Naive B cell (primary cell): ENCODE data around the gene CALCOCO1. TPM values are rescaled to one million over a fixed set of nuclear protein-coding genes. Genes with fewer than 3 reads are reported as not detected.
A peak's percentile ranks its signal among the peaks of the same experiment; 100 is the strongest.

Source experiments
- ATAC-seq, 2 donors: fragments of 150-1000 bp; cut with Tn5 transposase; 2 replicates each; pipeline ENCODE4 v1.10.0; 2021; ENCODE audit warnings: low read depth in 2 of 2, mild to moderate bottlenecking in 2 of 2, moderate library complexity in 2 of 2
- DNase-seq: peaks from one replicate; pipeline ENCODE4 v3.0.0; 2022
- H3K27ac Mint-ChIP-seq, 6 donors: one replicate each; pipeline ENCODE4 v1.8.0; 2020 to 2022; ENCODE audit warnings: mild to moderate bottlenecking in 6 of 6, mixed read lengths in 6 of 6, moderate library complexity in 5 of 6, inconsistent platforms in 2 of 6
- H3K27me3 Mint-ChIP-seq, 3 donors: one replicate each; pipeline ENCODE4 v1.8.0; 2021 to 2022; ENCODE audit warnings: mixed read lengths in 3 of 3, mild to moderate bottlenecking in 1 of 3
- H3K36me3 Mint-ChIP-seq, 2 donors: one replicate each; pipeline ENCODE4 v1.8.0; 2020 to 2022; ENCODE audit warnings: mixed read lengths in 2 of 2, inconsistent platforms in 1 of 2, mild to moderate bottlenecking in 1 of 2
- H3K4me1 Mint-ChIP-seq, 3 donors: one replicate each; pipeline ENCODE4 v1.8.0; 2020 to 2022; ENCODE audit warnings: mixed read lengths in 3 of 3, inconsistent platforms in 1 of 3, mild to moderate bottlenecking in 1 of 3, moderate library complexity in 1 of 3
- H3K4me3 Mint-ChIP-seq, 8 donors: one replicate each; pipeline ENCODE4 v1.8.0; 2020 to 2022; ENCODE audit warnings: mild to moderate bottlenecking in 8 of 8, mixed read lengths in 8 of 8, moderate library complexity in 8 of 8, inconsistent platforms in 2 of 8
- H3K9me3 Mint-ChIP-seq, 7 donors: one replicate each; pipeline ENCODE4 v1.8.0; 2020 to 2022; ENCODE audit warnings: mixed read lengths in 7 of 7, mild to moderate bottlenecking in 5 of 7, inconsistent platforms in 2 of 7, moderate library complexity in 1 of 7
- polyA plus RNA-seq, 6 donors: library from polyadenylated mRNA; unstranded; fragments of 300-500 nt; fragmentation: Illumina TruSeq; gene quantifications; one replicate each; pipeline ENCODE4 v1.2.3, GENCODE V29; 2021; ENCODE audit warnings: low read depth in 6 of 6

Gene CALCOCO1
- polyA plus RNA-seq, 6 donors from 2014 or later: 65.8 to 93.2 (median 78.8) TPM

- DNase-seq (no peak), ATAC-seq (no peak)
- peak overlapping the region in 2 of 8 donors; percentile 1 for H3K4me3 Mint-ChIP-seq
- H3K27ac Mint-ChIP-seq: no peak overlapping the region
- peaks cover 0 to 28% (median 28%) of the 10 kb centered on the region in 3 donors for H3K4me1 Mint-ChIP-seq
- H3K27me3 Mint-ChIP-seq: peaks cover 22 to 53% (median 51%) of the 10 kb centered on the region in 3 donors
- H3K36me3 Mint-ChIP-seq: peaks cover 0 to 3% of the 10 kb centered on the region in 2 donors
- H3K9me3 Mint-ChIP-seq: peaks cover 0 to 1% (median 0%) of the 10 kb centered on the region in 7 donors
These were observed 31.0 kb upstream of the CALCOCO1 start for GRCh38 chr12:53758081-53758729.

GRCh38 chr12:53757101-53757770, 30.0 kb upstream of the CALCOCO1 start:
- peak; percentile 66 for DNase-seq
- Mint-ChIP-seq H3K27ac (peak overlapping the region in 1 of 6 donors; percentile 17), H3K4me1 (peaks cover 0 to 28% (median 28%) of the 10 kb centered on the region in 3 donors), H3K27me3 (peaks cover 16 to 43% (median 41%) of the 10 kb centered on the region in 3 donors), H3K9me3 (peaks cover 0 to 1% (median 0%) of the 10 kb centered on the region in 7 donors), H3K4me3 (peak overlapping the region in 4 of 8 donors; percentile 21 to 82 (median 54)), H3K36me3 (no peaks in the 10 kb centered on the region)
- peak in 1 of 2 donors; percentile 24 for ATAC-seq

- H3K36me3 Mint-ChIP-seq: no peaks in the 10 kb centered on the region
- H3K27ac Mint-ChIP-seq: no peak overlapping the region
- ATAC-seq (no peak), DNase-seq (no peak)
- peaks cover 0 to 28% (median 28%) of the 10 kb centered on the region in 3 donors for H3K4me1 Mint-ChIP-seq
- peak overlapping the region in 4 of 8 donors; percentile 21 to 62 (median 36) for H3K4me3 Mint-ChIP-seq
- peaks cover 0 to 1% (median 0%) of the 10 kb centered on the region in 7 donors for H3K9me3 Mint-ChIP-seq
- H3K27me3 Mint-ChIP-seq: peaks cover 14 to 38% (median 35%) of the 10 kb centered on the region in 3 donors
These were observed 29.2 kb upstream of the CALCOCO1 start for GRCh38 chr12:53756300-53757100.

- peak overlapping the region in 2 of 8 donors; percentile 45 to 62 for H3K4me3 Mint-ChIP-seq
- no peaks in the 10 kb centered on the region for H3K36me3 Mint-ChIP-seq
- DNase-seq (no peak), ATAC-seq (no peak)
- H3K27me3 Mint-ChIP-seq: peaks cover 10 to 31% (median 29%) of the 10 kb centered on the region in 3 donors
- peaks cover 0 to 28% (median 28%) of the 10 kb centered on the region in 3 donors for H3K4me1 Mint-ChIP-seq
- H3K9me3 Mint-ChIP-seq: peaks cover 0 to 1% (median 0%) of the 10 kb centered on the region in 7 donors
- H3K27ac Mint-ChIP-seq: peak overlapping the region in 1 of 6 donors; percentile 24
These were observed 28.6 kb upstream of the CALCOCO1 start for GRCh38 chr12:53755893-53756292.

- ATAC-seq (no peak), DNase-seq (no peak)
- Mint-ChIP-seq H3K27ac (no peak overlapping the region), H3K9me3 (peaks cover 0 to 1% (median 0%) of the 10 kb centered on the region in 7 donors), H3K36me3 (no peaks in the 10 kb centered on the region), H3K4me1 (peaks cover 0 to 28% (median 28%) of the 10 kb centered on the region in 3 donors), H3K4me3 (peak overlapping the region in 2 of 8 donors; percentile 7 to 45), H3K27me3 (peaks cover 9 to 27% (median 25%) of the 10 kb centered on the region in 3 donors)
These were observed 28.2 kb upstream of the CALCOCO1 start for GRCh38 chr12:53755451-53755891.

- ATAC-seq: no peak
- DNase-seq: no peak
- H3K27me3 Mint-ChIP-seq: peaks cover 9 to 20% (median 18%) of the 10 kb centered on the region in 3 donors
- no peak overlapping the region for H3K27ac Mint-ChIP-seq
- H3K36me3 Mint-ChIP-seq: no peaks in the 10 kb centered on the region
- H3K9me3 Mint-ChIP-seq: peaks cover 0 to 1% (median 0%) of the 10 kb centered on the region in 7 donors
- H3K4me1 Mint-ChIP-seq: peaks cover 0 to 28% (median 28%) of the 10 kb centered on the region in 3 donors
- no peak overlapping the region for H3K4me3 Mint-ChIP-seq
These were observed 27.5 kb upstream of the CALCOCO1 start for GRCh38 chr12:53754633-53755264.

- H3K9me3 Mint-ChIP-seq: peaks cover 0 to 1% (median 0%) of the 10 kb centered on the region in 7 donors
- DNase-seq: peak; percentile 66
- H3K36me3 Mint-ChIP-seq: no peaks in the 10 kb centered on the region
These were observed 26.9 kb upstream of the CALCOCO1 start for GRCh38 chr12:53754188-53754585.

GRCh38 chr12:53752621-53753020, 25.4 kb upstream of the CALCOCO1 start:
- H3K4me3 Mint-ChIP-seq: no peak overlapping the region

More at GRCh38 chr12:53754188-53754585, 26.9 kb upstream of the CALCOCO1 start:
- ATAC-seq: peak; percentile 66 to 71
- Mint-ChIP-seq H3K4me3 (no peak overlapping the region), H3K4me1 (peaks cover 0 to 28% (median 28%) of the 10 kb centered on the region in 3 donors), H3K27ac (no peak overlapping the region), H3K27me3 (peaks cover 9 to 14% (median 12%) of the 10 kb centered on the region in 3 donors)

GRCh38 chr12:53752192-53752601, 24.9 kb upstream of the CALCOCO1 start:
- Mint-ChIP-seq H3K4me3 (no peak overlapping the region), H3K4me1 (peaks cover 0 to 21% (median 16%) of the 10 kb centered on the region in 3 donors)
- no peak for ATAC-seq

More at GRCh38 chr12:53752621-53753020, 25.4 kb upstream of the CALCOCO1 start:
- ATAC-seq (no peak), DNase-seq (no peak)
- Mint-ChIP-seq H3K9me3 (no peaks in the 10 kb centered on the region), H3K27me3 (peaks cover 0 to 2% (median 0%) of the 10 kb centered on the region in 3 donors), H3K36me3 (no peaks in the 10 kb centered on the region), H3K27ac (no peak overlapping the region), H3K4me1 (peaks cover 0 to 18% (median 16%) of the 10 kb centered on the region in 3 donors)

GRCh38 chr12:53751336-53752191, 24.3 kb upstream of the CALCOCO1 start, which contains the start of gene CISTR:
CISTR (minus strand) TSS chr12:53751979.
- ATAC-seq: peak; percentile 49 to 56
- Mint-ChIP-seq H3K27me3 (peaks cover 0 to 11% (median 0%) of the 10 kb centered on the region in 3 donors), H3K36me3 (no peaks in the 10 kb centered on the region), H3K27ac (peak within 1 kb of the TSS in 5 of 6 donors; percentile 35 to 85 (median 65)), H3K4me3 (no peak within 1 kb of the TSS), H3K4me1 (peaks cover 0 to 23% (median 13%) of the 10 kb centered on the region in 3 donors), H3K9me3 (no peaks in the 10 kb centered on the region)
- DNase-seq: peak; percentile 82

More at GRCh38 chr12:53752192-53752601, 24.9 kb upstream of the CALCOCO1 start:
- Mint-ChIP-seq H3K9me3 (no peaks in the 10 kb centered on the region), H3K36me3 (no peaks in the 10 kb centered on the region), H3K27me3 (peaks cover 0 to 6% (median 0%) of the 10 kb centered on the region in 3 donors), H3K27ac (no peak overlapping the region)
- no peak for DNase-seq

- Mint-ChIP-seq H3K4me1 (peaks cover 3 to 23% (median 6%) of the 10 kb centered on the region in 3 donors), H3K27ac (peak overlapping the region in 2 of 6 donors; percentile 79 to 85), H3K36me3 (no peaks in the 10 kb centered on the region), H3K4me3 (no peak overlapping the region), H3K9me3 (no peaks in the 10 kb centered on the region), H3K27me3 (peaks cover 0 to 15% (median 5%) of the 10 kb centered on the region in 3 donors)
- peak; percentile 49 for DNase-seq
- peak; percentile 26 to 28 for ATAC-seq
These were observed 23.6 kb upstream of the CALCOCO1 start for GRCh38 chr12:53750812-53751335.
